A549 treated with DMSO at 1 μM for 4 hours (cell line): ENCODE results near the gene ARHGAP19. TPM values are rescaled to one million over a fixed set of nuclear protein-coding genes. Genes with fewer than 3 reads are reported as not detected.

ENCODE experiments used
- total RNA-seq: library from RNA; stranded (reverse); fragments of 200-300 nt; extraction: Qiagen RNA extraction; gene quantifications from 5 replicates; pipeline ENCODE4 v1.2.3, GENCODE V29; 2022; ENCODE audit warnings: low read depth

Gene ARHGAP19
- 5.0 to 6.3 TPM (median 5.3 TPM) in 5 replicates for total RNA-seq

GRCh38 chr10:97292097-97292861, at the start of gene ARHGAP19:
TSS of gene ARHGAP19 (minus strand) at chr10:97292637. CDS start at chr10:97292627, 10 bp downstream.

GRCh38 chr10:97334370-97335175, 42.1 kb upstream of the ARHGAP19 start, which contains the start of gene FRAT2:
TSS of gene FRAT2 (minus strand) at chr10:97334729. CDS start at chr10:97334572, 157 bp downstream.

GRCh38 chr10:97318772-97319651, 26.6 kb upstream of the ARHGAP19 start, which contains the start of gene FRAT1:
TSS of gene FRAT1 (plus strand) at chr10:97319271. CDS start at chr10:97319454, 183 bp downstream.

GRCh38 chr10:97185326-97186058, 106.9 kb downstream of the ARHGAP19 start, which contains the start of gene SLIT1:
TSS of gene SLIT1 (minus strand) at chr10:97185959. CDS start at chr10:97185674, 285 bp downstream.

Other genes with a start within 250 kb of the ARHGAP19 start
- gene SLIT1, start 106.7 kb downstream of the ARHGAP19 start, total RNA-seq: 0.03 to 0.07 TPM (median 0.04 TPM) in 5 replicates
- 0.78 to 2.2 TPM (median 1.7 TPM) in 5 replicates for gene FRAT1, start 26.6 kb upstream of the ARHGAP19 start, total RNA-seq
- 6.0 to 8.5 TPM (median 8.2 TPM) in 5 replicates for gene FRAT2, start 42.1 kb upstream of the ARHGAP19 start, total RNA-seq
- gene RRP12, start 108.7 kb upstream of the ARHGAP19 start, total RNA-seq: 58.5 to 74.6 TPM (median 60.5 TPM) in 5 replicates
- 583 to 640 TPM (median 631 TPM) in 5 replicates for gene PGAM1, start 133.6 kb upstream of the ARHGAP19 start, total RNA-seq
- 53.5 to 58.6 TPM (median 54.4 TPM) in 5 replicates for gene EXOSC1, start 153.4 kb upstream of the ARHGAP19 start, total RNA-seq
- gene ZDHHC16, start 153.5 kb upstream of the ARHGAP19 start, total RNA-seq: 44.6 to 56.7 TPM (median 50.7 TPM) in 5 replicates
- gene MMS19, start 205.8 kb upstream of the ARHGAP19 start, total RNA-seq: 34.2 to 51.5 TPM (median 48.9 TPM) in 5 replicates
- gene UBTD1, start 206.3 kb upstream of the ARHGAP19 start, total RNA-seq: 15.7 to 20.4 TPM (median 17.4 TPM) in 5 replicates